GM21786 (cell line): ENCODE measurements around the gene ZSWIM2.
"Not testable (repeated sequence)": the region's sequence is repeated elsewhere in the genome, so short reads cannot be mapped to it uniquely, and the experiment has no call there.

Experiments
- ATAC-seq: cut with Tn5 transposase; IDR thresholded peaks from one replicate; pipeline ENCODE4 v1.9.1; 2021; ENCODE audit not compliant: unreplicated experiment

ZSWIM2 gene

GRCh38 chr2:186852508-186852907, 3.5 kb upstream of the ZSWIM2 start:
- no peak for ATAC-seq

GRCh38 chr2:186842373-186842772, 6.6 kb downstream of the ZSWIM2 start:
- no peak for ATAC-seq

GRCh38 chr2:186841940-186842339, 7.0 kb downstream of the ZSWIM2 start:
- ATAC-seq = no peak

- ATAC-seq = no peak
Measured at GRCh38 chr2:186835628-186836027, 13.3 kb downstream of the ZSWIM2 start.

- ATAC-seq = no peak
Measured at GRCh38 chr2:186827862-186828492, 21.0 kb downstream of the ZSWIM2 start.

GRCh38 chr2:186827411-186827810, 21.6 kb downstream of the ZSWIM2 start:
- ATAC-seq = no peak

- ATAC-seq = no peak
Measured at GRCh38 chr2:186822323-186822722, 26.6 kb downstream of the ZSWIM2 start.

GRCh38 chr2:186820303-186820702, 28.7 kb downstream of the ZSWIM2 start:
- ATAC-seq = no peak

GRCh38 chr2:186811760-186812159, 37.2 kb downstream of the ZSWIM2 start:
- ATAC-seq = not testable (repeated sequence)

- ATAC-seq = no peak
Measured at GRCh38 chr2:186806591-186806990, 42.4 kb downstream of the ZSWIM2 start.

GRCh38 chr2:186798604-186799003, 50.4 kb downstream of the ZSWIM2 start:
- not testable (repeated sequence) for ATAC-seq

- ATAC-seq = no peak
Measured at GRCh38 chr2:186784930-186785329, 64.0 kb downstream of the ZSWIM2 start.

- ATAC-seq = no peak
Measured at GRCh38 chr2:186783254-186783653, 65.7 kb downstream of the ZSWIM2 start.

- no peak for ATAC-seq
Measured at GRCh38 chr2:186780701-186781316, 68.2 kb downstream of the ZSWIM2 start.
